ENCODE measurements around the gene HK1.
"Not testable (repeated sequence)": the region's sequence is repeated elsewhere in the genome, so short reads cannot be mapped to it uniquely, and the experiment has no call there.

The HK1 gene

DNA sequence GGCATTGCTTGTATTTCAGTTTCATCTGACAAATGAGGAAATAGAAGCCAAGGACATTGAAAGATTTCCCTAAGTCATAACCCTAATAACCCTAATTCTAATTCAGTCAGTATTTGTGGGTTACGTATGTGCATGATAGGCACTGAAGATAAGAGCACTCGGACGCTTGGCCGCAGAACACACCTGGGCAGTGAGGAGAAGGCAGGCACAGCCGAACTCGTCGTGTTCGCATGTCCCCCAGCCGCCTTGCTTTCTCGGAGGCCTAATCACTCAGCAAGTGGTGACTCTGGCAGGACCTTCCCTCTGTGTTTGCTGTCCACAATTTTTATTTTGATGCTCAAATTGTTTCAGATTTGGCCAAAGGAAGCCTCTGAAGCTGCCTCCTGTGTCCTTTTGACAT lies 34.5 kb upstream of the HK1 start:
- no peak overlapping the region for H3K4me3 Mint-ChIP-seq
- H3K27ac Mint-ChIP-seq, result no peak overlapping the region
- no peaks in the 10 kb centered on the region for H3K27me3 Mint-ChIP-seq
- H3K9me3 Mint-ChIP-seq, result no peaks in the 10 kb centered on the region
- no peak for ATAC-seq (replicated peaks)
- DNase-seq, result no peak
- H3K36me3 Mint-ChIP-seq (ENCODE audit: insufficient read depth), result no peaks in the 10 kb centered on the region
- H3K4me1 Mint-ChIP-seq (ENCODE audit: low read depth in 2 of 2), result peaks cover 0 to 2% of the 10 kb centered on the region in 2 donors

DNA sequence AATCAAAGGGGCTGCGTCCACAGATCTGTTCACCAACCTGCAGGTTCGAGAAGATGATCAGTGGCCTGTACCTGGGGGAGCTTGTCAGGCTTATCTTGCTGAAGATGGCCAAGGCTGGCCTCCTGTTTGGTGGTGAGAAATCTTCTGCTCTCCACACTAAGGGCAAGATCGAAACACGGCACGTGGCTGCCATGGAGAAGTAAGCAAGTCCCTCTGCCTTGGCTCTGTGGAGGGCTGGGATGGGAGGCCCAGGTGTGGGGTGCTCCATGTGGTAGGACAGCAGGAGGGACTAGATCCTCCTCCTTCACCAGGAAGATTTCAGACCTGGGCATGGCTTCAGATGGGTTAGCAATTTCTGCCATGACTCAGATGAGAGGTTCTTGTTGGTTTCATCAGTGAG lies 32.3 kb upstream of the HK1 start:
- Mint-ChIP-seq H3K4me1 (ENCODE audit: low read depth in 2 of 2) (peaks cover 0 to 2% of the 10 kb centered on the region in 2 donors), H3K27me3 (no peaks in the 10 kb centered on the region), H3K4me3 (no peak overlapping the region), H3K27ac (no peak overlapping the region), H3K36me3 (ENCODE audit: insufficient read depth) (no peaks in the 10 kb centered on the region), H3K9me3 (no peaks in the 10 kb centered on the region)
- DNase-seq, result no peak
- ATAC-seq (replicated peaks), result no peak

DNA sequence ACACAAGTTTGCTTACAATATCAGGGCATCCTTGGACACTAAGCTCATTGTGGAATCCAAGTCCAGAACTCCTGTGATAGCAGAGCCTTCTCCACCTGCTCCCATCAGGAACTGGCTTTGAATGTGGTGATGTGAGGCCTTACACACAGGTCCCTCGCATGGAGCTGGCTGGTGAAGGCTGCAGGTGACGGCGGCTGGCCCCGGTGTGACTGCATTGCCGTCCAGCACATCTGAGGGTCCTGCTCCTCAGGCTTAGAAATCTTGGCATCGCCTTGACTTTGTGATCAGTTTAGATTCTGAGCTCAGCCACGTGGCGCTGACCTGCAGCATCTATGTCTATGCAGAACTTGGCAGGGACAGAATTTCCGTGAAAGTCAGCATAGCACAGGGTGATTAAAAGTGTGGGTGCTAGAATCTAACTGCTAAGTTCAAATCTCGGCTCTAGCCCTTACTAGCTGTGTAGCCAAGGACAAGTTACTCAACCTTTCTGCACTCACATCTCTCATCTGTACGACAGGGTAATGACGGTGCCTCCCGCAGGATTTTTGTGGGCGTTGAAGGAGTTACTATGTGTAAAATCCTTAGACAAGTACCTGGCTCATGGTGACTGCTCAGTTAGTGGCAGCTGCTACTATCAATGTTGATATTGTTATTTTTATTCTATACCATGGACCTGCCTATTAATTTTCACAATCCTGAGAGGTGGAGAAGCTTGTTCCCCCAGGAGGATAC lies 31.5 kb upstream of the HK1 start:
- Mint-ChIP-seq H3K4me3 (no peak overlapping the region), H3K36me3 (ENCODE audit: insufficient read depth) (peaks cover 3% of the 10 kb centered on the region), H3K4me1 (ENCODE audit: low read depth in 2 of 2) (peaks cover 0 to 2% of the 10 kb centered on the region in 2 donors), H3K9me3 (no peaks in the 10 kb centered on the region), H3K27ac (no peak overlapping the region), H3K27me3 (no peaks in the 10 kb centered on the region)
- ATAC-seq (replicated peaks) (no peak), DNase-seq (no peak)

DNA sequence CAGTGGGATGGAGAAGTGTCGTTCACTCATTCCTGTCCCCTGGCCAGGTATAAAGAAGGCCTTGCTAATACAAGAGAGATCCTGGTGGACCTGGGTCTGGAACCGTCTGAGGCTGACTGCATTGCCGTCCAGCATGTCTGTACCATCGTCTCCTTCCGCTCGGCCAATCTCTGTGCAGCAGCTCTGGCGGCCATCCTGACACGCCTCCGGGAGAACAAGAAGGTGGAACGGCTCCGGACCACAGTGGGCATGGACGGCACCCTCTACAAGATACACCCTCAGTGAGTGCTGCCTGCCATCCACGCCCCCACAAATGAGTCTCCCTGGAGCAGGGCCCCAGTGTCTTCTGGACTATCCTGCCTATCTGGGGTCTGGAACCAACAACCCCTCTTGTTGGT lies 31.0 kb upstream of the HK1 start:
- Mint-ChIP-seq H3K27ac (no peak overlapping the region), H3K4me1 (ENCODE audit: low read depth in 2 of 2) (no peaks in the 10 kb centered on the region), H3K4me3 (no peak overlapping the region), H3K9me3 (no peaks in the 10 kb centered on the region), H3K36me3 (ENCODE audit: insufficient read depth) (peaks cover 3% of the 10 kb centered on the region), H3K27me3 (no peaks in the 10 kb centered on the region)
- ATAC-seq (replicated peaks), result no peak
- DNase-seq, result no peak

DNA sequence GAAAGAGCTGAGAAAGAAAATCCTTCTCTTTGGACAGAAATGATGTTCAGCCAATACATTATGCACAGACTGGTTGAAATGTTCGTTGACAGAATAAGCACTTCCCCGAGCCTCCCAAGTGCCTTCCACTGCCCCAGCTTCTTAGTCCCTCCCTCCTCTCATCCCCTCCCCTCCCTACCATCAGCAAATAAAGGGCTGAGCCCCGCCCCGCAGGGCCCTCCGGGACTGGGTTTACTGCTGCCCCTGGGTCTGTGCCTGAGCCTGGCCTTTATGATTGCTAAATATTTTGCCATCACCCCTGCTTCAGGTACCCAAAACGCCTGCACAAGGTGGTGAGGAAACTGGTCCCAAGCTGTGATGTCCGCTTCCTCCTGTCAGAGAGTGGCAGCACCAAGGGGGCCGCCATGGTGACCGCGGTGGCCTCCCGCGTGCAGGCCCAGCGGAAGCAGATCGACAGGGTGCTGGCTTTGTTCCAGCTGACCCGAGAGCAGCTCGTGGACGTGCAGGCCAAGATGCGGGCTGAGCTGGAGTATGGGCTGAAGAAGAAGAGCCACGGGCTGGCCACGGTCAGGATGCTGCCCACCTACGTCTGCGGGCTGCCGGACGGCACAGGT lies 30.1 kb upstream of the HK1 start:
- no peak for ATAC-seq (replicated peaks)
- Mint-ChIP-seq H3K4me3 (no peak overlapping the region), H3K36me3 (ENCODE audit: insufficient read depth) (peaks cover 3% of the 10 kb centered on the region), H3K27me3 (no peaks in the 10 kb centered on the region), H3K4me1 (ENCODE audit: low read depth in 2 of 2) (no peaks in the 10 kb centered on the region), H3K27ac (no peak overlapping the region), H3K9me3 (no peaks in the 10 kb centered on the region)
- DNase-seq, result no peak

DNA sequence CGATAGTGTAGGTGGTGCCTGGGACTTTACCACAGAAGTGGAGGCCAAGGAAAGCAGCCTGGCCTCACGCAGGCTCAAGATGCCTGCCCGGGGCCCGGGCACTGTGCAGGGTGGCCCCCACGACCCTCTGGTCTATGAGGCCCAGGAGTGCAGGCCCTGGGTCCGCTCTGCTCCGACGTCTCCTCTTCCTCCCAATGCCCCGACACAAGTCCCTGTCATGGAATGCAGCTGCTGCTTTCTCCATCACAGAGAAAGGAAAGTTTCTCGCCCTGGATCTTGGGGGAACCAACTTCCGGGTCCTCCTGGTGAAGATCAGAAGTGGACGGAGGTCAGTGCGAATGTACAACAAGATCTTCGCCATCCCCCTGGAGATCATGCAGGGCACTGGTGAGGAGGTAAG lies 28.3 kb upstream of the HK1 start:
- DNase-seq (no peak), ATAC-seq (replicated peaks) (no peak)
- H3K4me3 Mint-ChIP-seq, result no peak overlapping the region
- no peak overlapping the region for H3K27ac Mint-ChIP-seq
- no peaks in the 10 kb centered on the region for H3K4me1 Mint-ChIP-seq (ENCODE audit: low read depth in 2 of 2)
- peaks cover 3% of the 10 kb centered on the region for H3K36me3 Mint-ChIP-seq (ENCODE audit: insufficient read depth)
- no peaks in the 10 kb centered on the region for H3K27me3 Mint-ChIP-seq
- no peaks in the 10 kb centered on the region for H3K9me3 Mint-ChIP-seq

DNA sequence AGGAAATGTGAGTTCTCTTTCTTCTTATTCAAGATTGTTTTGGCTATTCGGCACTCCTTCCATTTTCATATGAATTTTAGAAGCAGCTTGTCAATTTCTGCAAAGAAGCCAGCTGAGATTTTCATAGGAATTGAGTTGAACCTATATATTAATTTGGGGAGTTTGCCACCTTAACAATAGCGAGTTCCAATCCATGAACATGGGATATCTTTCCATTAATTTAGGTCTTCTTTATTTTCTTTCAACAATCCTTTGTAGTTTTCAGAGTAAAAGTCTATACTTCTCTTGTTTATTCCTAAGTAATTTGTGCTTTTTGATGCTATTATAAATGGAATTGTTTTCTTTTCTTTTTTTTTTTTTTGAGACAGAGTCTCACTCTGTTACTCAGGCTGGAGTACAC lies 26.9 kb upstream of the HK1 start:
- not testable (repeated sequence) for H3K36me3 Mint-ChIP-seq (ENCODE audit: insufficient read depth); H3K27me3 Mint-ChIP-seq; H3K27ac Mint-ChIP-seq; H3K4me1 Mint-ChIP-seq (ENCODE audit: low read depth in 2 of 2); H3K9me3 Mint-ChIP-seq; ATAC-seq (replicated peaks); H3K4me3 Mint-ChIP-seq; DNase-seq

DNA sequence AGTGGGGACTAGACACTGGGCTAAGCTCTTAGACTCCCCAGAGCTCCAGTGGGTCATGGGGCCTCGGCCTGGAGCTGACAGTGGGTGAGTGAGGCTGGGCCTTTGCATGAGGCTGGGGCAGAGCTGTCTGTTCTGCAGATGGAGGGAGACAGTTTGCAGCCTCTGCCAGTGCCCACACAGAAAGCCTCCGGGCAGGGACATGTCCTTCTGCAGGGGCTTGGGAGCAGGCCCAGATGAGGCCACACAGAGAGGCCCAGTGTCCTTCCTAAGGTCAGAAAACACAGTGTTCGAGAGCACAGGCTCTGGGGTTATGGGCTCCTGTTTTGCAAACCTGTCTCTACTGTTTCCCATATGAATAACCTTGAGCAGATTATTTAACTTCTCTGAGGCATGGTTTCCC lies 25.1 kb upstream of the HK1 start:
- no peaks in the 10 kb centered on the region for H3K9me3 Mint-ChIP-seq
- H3K36me3 Mint-ChIP-seq (ENCODE audit: insufficient read depth), result peaks cover 5% of the 10 kb centered on the region
- ATAC-seq (replicated peaks), result no peak
- H3K27me3 Mint-ChIP-seq, result no peaks in the 10 kb centered on the region
- DNase-seq, result no peak
- no peaks in the 10 kb centered on the region for H3K4me1 Mint-ChIP-seq (ENCODE audit: low read depth in 2 of 2)
- no peak overlapping the region for H3K4me3 Mint-ChIP-seq
- H3K27ac Mint-ChIP-seq, result no peak overlapping the region

DNA sequence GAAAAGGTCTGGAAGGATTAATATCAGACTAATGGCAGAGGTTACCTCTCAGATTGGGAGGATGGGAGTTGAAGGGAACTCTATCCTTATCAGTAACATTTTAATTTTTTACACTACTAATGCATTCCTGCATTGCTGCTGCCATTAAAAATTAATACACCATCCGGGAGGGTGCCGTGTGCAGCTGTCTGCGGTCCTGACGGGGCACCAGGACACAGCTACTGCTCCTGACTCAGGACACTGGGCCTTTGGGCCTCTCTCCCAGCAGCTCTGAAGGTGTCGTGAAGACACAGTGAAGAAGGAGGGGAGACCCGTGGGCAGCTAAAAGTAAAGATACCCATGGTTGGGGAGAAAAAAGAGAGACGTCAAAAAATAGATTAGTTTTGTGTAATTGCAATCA lies 23.4 kb upstream of the HK1 start:
- DNase-seq (no peak), ATAC-seq (replicated peaks) (no peak)
- no peaks in the 10 kb centered on the region for H3K27me3 Mint-ChIP-seq
- H3K4me3 Mint-ChIP-seq, result no peak overlapping the region
- H3K9me3 Mint-ChIP-seq, result no peaks in the 10 kb centered on the region
- H3K27ac Mint-ChIP-seq, result no peak overlapping the region
- peaks cover 8% of the 10 kb centered on the region for H3K36me3 Mint-ChIP-seq (ENCODE audit: insufficient read depth)
- no peaks in the 10 kb centered on the region for H3K4me1 Mint-ChIP-seq (ENCODE audit: low read depth in 2 of 2)

DNA sequence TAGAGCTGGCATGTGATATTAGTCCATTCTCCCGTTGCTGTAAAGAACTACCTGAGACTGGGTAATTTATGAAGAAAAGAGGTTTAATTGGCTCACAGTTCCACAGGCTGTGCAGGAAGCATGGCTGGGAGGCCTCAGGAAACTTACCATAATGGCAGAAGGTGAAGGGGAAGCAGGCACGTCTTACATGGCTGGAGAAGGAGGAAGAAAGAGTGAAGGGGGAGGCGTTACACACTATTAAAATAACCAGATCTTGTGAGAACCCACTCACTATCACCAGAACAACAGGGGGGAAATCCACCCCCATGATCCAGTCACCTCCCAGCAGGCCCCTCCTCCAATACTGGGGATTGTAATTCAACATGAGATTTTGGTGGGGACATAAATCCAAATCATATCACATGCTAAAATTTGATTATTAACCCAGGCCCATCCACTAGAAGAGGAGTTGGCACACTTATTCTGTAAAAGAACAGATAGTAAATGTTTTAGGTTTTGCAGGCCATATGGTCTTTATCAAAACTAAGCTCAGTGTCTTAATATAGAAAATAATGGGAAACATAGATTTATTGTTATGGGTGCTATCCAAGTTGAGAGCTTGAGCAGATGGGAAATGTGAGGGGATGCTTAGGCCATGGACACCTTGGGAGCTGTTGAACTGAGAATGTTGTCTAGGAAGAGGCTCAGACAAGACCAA lies 18.6 kb upstream of the HK1 start:
- H3K4me3 Mint-ChIP-seq, result no peak overlapping the region
- peaks cover 5% of the 10 kb centered on the region for H3K36me3 Mint-ChIP-seq (ENCODE audit: insufficient read depth)
- no peak for DNase-seq
- no peaks in the 10 kb centered on the region for H3K9me3 Mint-ChIP-seq
- ATAC-seq (replicated peaks), result no peak
- H3K27ac Mint-ChIP-seq, result no peak overlapping the region
- H3K27me3 Mint-ChIP-seq, result no peaks in the 10 kb centered on the region
- peaks cover 2 to 10% of the 10 kb centered on the region in 2 donors for H3K4me1 Mint-ChIP-seq (ENCODE audit: low read depth in 2 of 2)

DNA sequence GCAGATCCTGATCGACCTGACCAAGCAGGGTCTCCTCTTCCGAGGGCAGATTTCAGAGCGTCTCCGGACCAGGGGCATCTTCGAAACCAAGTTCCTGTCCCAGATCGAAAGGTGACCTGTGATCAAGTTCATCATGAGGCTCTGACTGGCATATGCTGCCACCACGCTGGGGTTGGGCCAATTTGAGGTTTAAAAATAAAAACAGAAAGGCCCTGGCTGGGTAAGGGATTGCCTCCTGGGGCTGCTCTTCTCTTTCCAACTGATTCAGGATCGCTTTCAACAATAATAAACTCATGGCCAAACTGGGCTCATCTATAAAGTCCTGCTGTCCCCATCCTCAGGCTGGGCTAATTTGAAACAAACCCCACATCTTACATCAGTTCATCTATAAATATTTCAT lies 17.1 kb upstream of the HK1 start:
- Mint-ChIP-seq H3K4me1 (ENCODE audit: low read depth in 2 of 2) (peaks cover 2 to 10% of the 10 kb centered on the region in 2 donors), H3K27ac (peak overlapping the region in 1 of 2 donors; percentile 59), H3K36me3 (ENCODE audit: insufficient read depth) (peaks cover 5% of the 10 kb centered on the region), H3K27me3 (peaks cover 0 to 6% of the 10 kb centered on the region in 2 donors), H3K9me3 (no peaks in the 10 kb centered on the region), H3K4me3 (no peak overlapping the region)
- no peak for ATAC-seq (replicated peaks)
- DNase-seq, result no peak

DNA sequence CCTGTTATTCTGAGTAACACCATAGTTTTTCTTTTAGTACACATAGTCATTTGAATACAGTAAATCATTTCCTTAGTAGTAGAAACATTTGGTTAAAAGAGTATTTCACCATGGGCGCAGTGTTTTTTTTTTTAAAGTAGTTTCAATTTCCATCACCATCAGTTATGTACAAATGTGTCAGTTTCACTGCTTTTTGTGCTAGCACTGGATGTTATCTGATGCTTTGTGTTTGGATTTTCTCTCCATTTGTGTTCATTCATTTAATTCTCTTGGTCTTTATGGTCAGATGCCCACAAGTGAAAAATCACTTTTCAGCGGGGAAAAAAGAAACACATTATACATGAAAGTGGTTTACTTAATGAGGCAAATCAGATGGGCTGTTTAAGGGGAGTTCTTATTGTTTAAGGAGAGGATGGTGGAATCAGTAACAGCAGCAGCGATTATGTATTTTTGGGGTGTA lies 16.0 kb upstream of the HK1 start:
- H3K27me3 Mint-ChIP-seq, result peaks cover 0 to 6% of the 10 kb centered on the region in 2 donors
- H3K36me3 Mint-ChIP-seq (ENCODE audit: insufficient read depth), result peaks cover 5% of the 10 kb centered on the region
- no peaks in the 10 kb centered on the region for H3K9me3 Mint-ChIP-seq
- DNase-seq, result no peak
- ATAC-seq (replicated peaks), result no peak
- H3K4me3 Mint-ChIP-seq, result peak overlapping the region in 1 of 2 donors; percentile 26
- H3K4me1 Mint-ChIP-seq (ENCODE audit: low read depth in 2 of 2), result peaks cover 2 to 10% of the 10 kb centered on the region in 2 donors
- peak overlapping the region in 1 of 2 donors; percentile 59 for H3K27ac Mint-ChIP-seq

DNA sequence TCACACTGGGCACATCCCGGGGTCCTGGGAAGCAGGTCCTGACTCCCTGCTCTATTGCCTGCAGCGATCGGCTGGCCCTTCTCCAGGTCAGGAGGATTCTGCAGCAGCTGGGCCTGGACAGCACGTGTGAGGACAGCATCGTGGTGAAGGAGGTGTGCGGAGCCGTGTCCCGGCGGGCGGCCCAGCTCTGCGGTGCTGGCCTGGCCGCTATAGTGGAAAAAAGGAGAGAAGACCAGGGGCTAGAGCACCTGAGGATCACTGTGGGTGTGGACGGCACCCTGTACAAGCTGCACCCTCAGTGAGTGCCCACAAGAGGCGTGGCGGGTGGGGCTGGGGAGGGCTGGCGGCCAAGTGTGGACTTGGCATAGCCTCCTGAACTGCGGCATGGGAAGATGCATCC lies 12.8 kb upstream of the HK1 start:
- peaks cover 2 to 10% of the 10 kb centered on the region in 2 donors for H3K4me1 Mint-ChIP-seq (ENCODE audit: low read depth in 2 of 2)
- no peak overlapping the region for H3K4me3 Mint-ChIP-seq
- H3K27me3 Mint-ChIP-seq, result peaks cover 0 to 6% of the 10 kb centered on the region in 2 donors
- DNase-seq (no peak), ATAC-seq (replicated peaks) (no peak)
- no peaks in the 10 kb centered on the region for H3K9me3 Mint-ChIP-seq
- peak overlapping the region in 1 of 2 donors; percentile 27 for H3K27ac Mint-ChIP-seq
- no peaks in the 10 kb centered on the region for H3K36me3 Mint-ChIP-seq (ENCODE audit: insufficient read depth)

Measured in effector memory CD8-positive, alpha-beta T cell (primary cell).